Upper lobe of right lung (tissue), 1 donor: ENCODE measurements around the gene DHRS3. TPM values are rescaled to one million over a fixed set of nuclear protein-coding genes. Genes with fewer than 3 reads are reported as not detected.

Experiments used
- ATAC-seq: fragments of 200-7000 bp; cut with Tn5 transposase; one replicate; pipeline ENCODE4 v1.9.1; 2020; ENCODE audit warnings: mild to moderate bottlenecking, moderate library complexity
- DNase-seq: peaks from one replicate; pipeline ENCODE4 v3.0.0-alpha.2; 2020
- H3K27ac ChIP-seq: fragments of 200-600 bp; one replicate; pipeline ENCODE4 v1.8.0; 2022
- H3K27me3 ChIP-seq: fragments of 200-600 bp; one replicate; pipeline ENCODE4 v1.8.0; 2022; ENCODE audit warnings: mild to moderate bottlenecking
- H3K36me3 ChIP-seq: fragments of 200-600 bp; one replicate; pipeline ENCODE4 v1.8.0; 2022
- H3K4me1 ChIP-seq: fragments of 200-600 bp; one replicate; pipeline ENCODE4 v1.8.0; 2022
- H3K4me3 ChIP-seq: fragments of 200-600 bp; one replicate; pipeline ENCODE4 v1.8.0; 2022; ENCODE audit warnings: mild to moderate bottlenecking
- H3K9me3 ChIP-seq: fragments of 200-600 bp; one replicate; pipeline ENCODE4 v1.8.0; 2022
- intact Hi-C: fragments of 100-400 bp; cut with DNase I; formaldehyde crosslinking; loops from one replicate; pipeline ENCODE4 v1.11.0; 2022
- total RNA-seq: library from RNA; stranded (reverse); fragmentation: NEBNext Ultra II Directional; extraction: Animal tissue kit (Norgen Biotek cat#: 25700); gene quantifications from one replicate; pipeline ENCODE4 v1.2.1, GENCODE V29; 2021
- TF ChIP-seq, protein P1 (sequence below): fragments of 200-600 bp; IDR thresholded peaks from one replicate; pipeline ENCODE4 v1.8.0; 2022; ENCODE audit warnings: antibody characterized with exemption
- donor health status: DM: no; HTN: yes; CAD: no; lungs with severe emphysema.

Gene DHRS3
- total RNA-seq, 1 donor from 2014 or later = 106 TPM

DNA sequence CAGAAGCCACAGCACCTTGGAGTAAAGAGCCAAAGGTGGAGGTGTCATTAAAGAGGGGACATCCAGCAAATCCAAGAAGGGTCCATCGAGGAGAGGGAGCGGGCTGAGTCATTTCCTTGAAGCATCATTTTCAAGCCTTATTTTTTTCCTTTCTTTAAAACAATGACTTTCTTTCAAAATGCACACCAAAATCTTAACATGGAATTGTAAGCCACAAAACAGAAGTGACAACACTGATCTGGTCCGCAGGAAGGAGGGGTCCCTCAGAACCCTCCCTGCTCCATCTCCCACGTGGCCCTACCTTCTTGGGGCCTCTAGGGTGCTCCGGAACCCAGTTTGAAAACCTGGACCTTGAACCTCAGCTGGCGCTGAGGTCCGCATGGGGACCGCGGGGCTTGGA lies 14.8 kb downstream of the DHRS3 start:
- Histone ChIP-seq H3K4me3 (no peak overlapping the region), H3K9me3 (no peaks in the 10 kb centered on the region), H3K27ac (peak overlapping the region; percentile 42), H3K36me3 (peaks cover 7% of the 10 kb centered on the region), H3K4me1 (peaks cover 65% of the 10 kb centered on the region), H3K27me3 (no peaks in the 10 kb centered on the region)
- no peak for ATAC-seq
- no peak for DNase-seq
- TF ChIP-seq, protein P1, sequence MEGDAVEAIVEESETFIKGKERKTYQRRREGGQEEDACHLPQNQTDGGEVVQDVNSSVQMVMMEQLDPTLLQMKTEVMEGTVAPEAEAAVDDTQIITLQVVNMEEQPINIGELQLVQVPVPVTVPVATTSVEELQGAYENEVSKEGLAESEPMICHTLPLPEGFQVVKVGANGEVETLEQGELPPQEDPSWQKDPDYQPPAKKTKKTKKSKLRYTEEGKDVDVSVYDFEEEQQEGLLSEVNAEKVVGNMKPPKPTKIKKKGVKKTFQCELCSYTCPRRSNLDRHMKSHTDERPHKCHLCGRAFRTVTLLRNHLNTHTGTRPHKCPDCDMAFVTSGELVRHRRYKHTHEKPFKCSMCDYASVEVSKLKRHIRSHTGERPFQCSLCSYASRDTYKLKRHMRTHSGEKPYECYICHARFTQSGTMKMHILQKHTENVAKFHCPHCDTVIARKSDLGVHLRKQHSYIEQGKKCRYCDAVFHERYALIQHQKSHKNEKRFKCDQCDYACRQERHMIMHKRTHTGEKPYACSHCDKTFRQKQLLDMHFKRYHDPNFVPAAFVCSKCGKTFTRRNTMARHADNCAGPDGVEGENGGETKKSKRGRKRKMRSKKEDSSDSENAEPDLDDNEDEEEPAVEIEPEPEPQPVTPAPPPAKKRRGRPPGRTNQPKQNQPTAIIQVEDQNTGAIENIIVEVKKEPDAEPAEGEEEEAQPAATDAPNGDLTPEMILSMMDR = no peak
- intact Hi-C loops = no loop called here

DNA sequence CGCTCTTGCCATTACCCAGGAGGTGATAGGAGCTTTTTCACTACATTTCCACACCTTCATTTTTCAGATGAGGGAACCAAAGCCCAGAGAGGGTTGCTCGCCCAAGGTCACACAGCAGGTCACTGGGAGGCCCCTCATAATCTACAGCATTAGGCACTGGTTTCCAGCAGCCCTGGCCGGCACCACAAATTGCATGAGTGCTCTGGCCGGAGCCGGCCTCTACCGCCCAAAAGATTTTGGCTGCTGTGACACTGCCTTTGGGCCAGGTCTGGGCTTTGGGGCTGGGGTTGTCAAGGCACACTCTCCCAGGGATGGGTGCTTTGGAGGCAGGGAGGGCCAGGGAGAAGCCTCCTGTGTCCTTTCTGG lies 15.4 kb downstream of the DHRS3 start:
- H3K4me1 ChIP-seq = peaks cover 71% of the 10 kb centered on the region

DNA sequence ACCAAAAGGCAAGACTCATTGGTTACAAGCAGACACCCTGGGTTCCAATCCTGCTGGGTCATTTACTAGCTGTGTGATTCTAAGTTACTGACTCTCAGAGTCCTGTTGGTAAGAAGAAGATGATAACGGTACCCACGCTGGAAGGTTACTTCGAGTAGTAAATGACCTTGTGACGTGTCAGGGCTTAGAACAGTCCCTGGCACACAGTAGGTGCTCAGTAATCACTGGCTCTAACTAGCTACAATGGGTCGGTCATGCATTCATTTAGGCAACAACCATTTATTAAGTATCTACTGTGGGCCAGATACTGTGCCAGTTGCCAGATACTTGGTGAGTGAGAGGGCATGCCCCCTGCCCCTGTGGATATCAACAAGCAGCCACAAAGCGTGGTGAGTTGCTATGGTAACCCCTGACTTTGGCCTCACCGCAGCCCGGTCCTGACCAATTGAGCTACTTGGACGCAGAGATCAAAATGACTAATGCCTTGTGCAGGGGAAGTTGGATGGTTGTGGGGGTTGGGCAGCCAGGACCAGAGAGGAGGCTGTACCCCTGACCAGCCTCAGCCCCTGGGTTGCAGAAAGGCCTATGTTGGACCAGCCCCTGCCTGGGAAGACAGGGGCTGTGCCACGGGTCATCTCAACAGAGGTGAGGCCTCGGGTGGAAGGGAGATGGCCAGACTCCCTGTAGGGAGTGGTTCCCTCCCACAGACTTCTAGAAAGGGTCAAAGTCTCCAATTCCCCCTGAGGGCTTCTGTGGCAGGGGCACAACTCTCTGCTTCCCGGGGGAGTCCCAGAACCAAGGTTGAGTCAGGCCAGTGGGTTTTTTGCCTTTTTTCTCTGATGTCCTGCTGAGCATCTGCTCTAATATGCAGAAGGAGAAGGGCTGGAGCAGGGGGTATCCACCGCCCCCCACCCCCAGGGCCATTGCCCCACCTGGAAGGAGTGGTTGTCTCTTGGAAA lies 16.0 kb downstream of the DHRS3 start:
- Histone ChIP-seq H3K4me3 (no peak overlapping the region), H3K27ac (no peak overlapping the region), H3K4me1 (peaks cover 77% of the 10 kb centered on the region), H3K36me3 (peaks cover 2% of the 10 kb centered on the region), H3K9me3 (no peaks in the 10 kb centered on the region), H3K27me3 (no peaks in the 10 kb centered on the region)
- TF ChIP-seq, protein P1 = no peak
- intact Hi-C loops = no loop called here
- DNase-seq = no peak
- ATAC-seq = peak; percentile 37

More for the DNA sequence above, 15.4 kb downstream of the DHRS3 start:
- Histone ChIP-seq H3K9me3 (no peaks in the 10 kb centered on the region), H3K27me3 (no peaks in the 10 kb centered on the region), H3K27ac (peak overlapping the region; percentile 36), H3K36me3 (peaks cover 7% of the 10 kb centered on the region), H3K4me3 (no peak overlapping the region)
- ATAC-seq (no peak), DNase-seq (no peak)
- intact Hi-C loops = no loop called here
- TF ChIP-seq, protein P1 = no peak

DNA sequence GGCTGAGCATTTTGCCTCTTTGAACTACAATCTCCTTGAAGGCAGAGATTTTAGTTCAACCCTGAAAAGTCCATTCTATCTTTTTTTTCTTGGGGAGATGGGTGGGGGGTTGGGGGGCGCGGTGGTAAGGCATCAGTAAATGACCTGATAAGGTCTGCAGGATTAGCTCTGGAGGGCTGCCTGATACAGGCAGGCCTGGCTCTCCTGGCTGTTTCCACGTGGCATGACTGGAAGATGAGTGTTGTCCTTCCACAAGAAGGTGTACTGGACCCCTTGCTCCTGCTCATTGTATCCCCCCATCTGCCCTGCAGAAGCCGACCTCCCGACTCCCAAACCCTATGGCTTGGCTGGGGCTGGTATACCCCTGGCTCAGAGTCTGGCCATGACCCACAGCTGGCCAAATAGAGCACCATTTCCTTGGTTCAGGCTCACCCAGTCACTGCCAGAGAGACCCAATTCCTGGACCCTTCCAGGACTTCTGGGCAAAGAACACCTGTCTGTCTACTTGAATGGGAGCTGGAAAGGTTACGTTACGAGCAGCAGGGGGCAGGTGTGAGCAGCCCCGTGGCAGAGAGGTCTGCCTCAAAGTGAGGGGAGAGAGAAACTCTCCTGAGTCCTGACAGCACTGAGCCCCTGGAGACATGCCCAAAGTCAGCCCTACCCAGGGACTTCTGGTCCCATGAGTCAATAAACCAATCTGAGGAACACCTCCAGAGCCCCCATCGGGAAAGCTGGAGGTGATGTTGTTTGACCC lies 17.0 kb downstream of the DHRS3 start:
- peaks cover 87% of the 10 kb centered on the region for H3K4me1 ChIP-seq
- peak; percentile 37 for ATAC-seq
- TF ChIP-seq, protein P1 = peak; percentile 45
- H3K9me3 ChIP-seq = no peaks in the 10 kb centered on the region
- no peaks in the 10 kb centered on the region for H3K27me3 ChIP-seq
- DNase-seq = no peak
- no peak overlapping the region for H3K4me3 ChIP-seq
- peak overlapping the region; percentile 13 for H3K27ac ChIP-seq
- intact Hi-C loops = no loop called here
- no peaks in the 10 kb centered on the region for H3K36me3 ChIP-seq

DNA sequence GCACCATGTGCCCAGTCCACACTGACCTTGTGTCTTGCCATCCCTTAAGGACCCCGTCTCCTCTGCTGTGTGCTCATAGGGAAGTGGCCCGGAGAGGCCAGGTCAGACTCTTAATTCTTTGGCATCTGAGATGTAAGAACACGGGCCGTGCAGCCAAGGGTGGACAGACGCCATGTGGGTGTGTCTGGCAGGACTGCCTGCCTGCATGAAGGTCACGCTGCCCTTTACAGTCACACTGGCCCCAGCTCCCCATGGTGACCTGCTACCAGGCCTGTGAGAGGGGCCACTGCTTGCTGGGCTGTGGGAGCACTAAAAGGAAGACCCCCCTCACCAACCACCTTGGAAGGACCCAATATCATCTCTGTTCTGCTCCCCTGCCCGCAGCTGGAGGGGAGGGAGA lies 17.7 kb downstream of the DHRS3 start:
- intact Hi-C loops = no loop called here
- DNase-seq = no peak
- Histone ChIP-seq H3K27me3 (no peaks in the 10 kb centered on the region), H3K4me1 (peaks cover 92% of the 10 kb centered on the region), H3K4me3 (no peak overlapping the region), H3K36me3 (no peaks in the 10 kb centered on the region), H3K9me3 (no peaks in the 10 kb centered on the region), H3K27ac (peak overlapping the region; percentile 13)
- TF ChIP-seq, protein P1 = no peak
- ATAC-seq = no peak
